ENCODE results near the gene PGM5. TPM values are rescaled to one million over a fixed set of nuclear protein-coding genes. Genes with fewer than 3 reads are reported as not detected.
"Not testable (repeated sequence)": the region's sequence is repeated elsewhere in the genome, so short reads cannot be mapped to it uniquely, and the experiment has no call there.

The PGM5 gene
- polyA plus RNA-seq, 2 donors, result 5.3 to 36.2 TPM

GRCh38 chr9:68366933-68367547, 10.6 kb downstream of the PGM5 start:
- H3K4me1 ChIP-seq (ENCODE audit: control insufficient read depth in 2 of 2, insufficient read depth in 2 of 2, low read length in 1 of 2); H3K36me3 ChIP-seq (ENCODE audit: control insufficient read depth in 2 of 2, insufficient read depth in 2 of 2, low read length in 1 of 2); H3K4me3 ChIP-seq (ENCODE audit: low read depth in 1 of 2, low read length in 2 of 2); H3K27me3 ChIP-seq (ENCODE audit: control insufficient read depth in 1 of 2, insufficient read depth in 2 of 2, low read length in 2 of 2); H3K9me3 ChIP-seq (ENCODE audit: control insufficient read depth in 2 of 2, insufficient read depth in 1 of 2, low read depth in 1 of 2, low read length in 1 of 2); H3K27ac ChIP-seq (ENCODE audit: low read depth in 2 of 2, low read length in 1 of 2): not testable (repeated sequence)
- 17 to 18% methylated on average over 9 to 10 of the region's 10 CpGs for WGBS, 2 donors

- not testable (repeated sequence) for H3K9me3 ChIP-seq (ENCODE audit: control insufficient read depth in 2 of 2, insufficient read depth in 1 of 2, low read depth in 1 of 2, low read length in 1 of 2); H3K27ac ChIP-seq (ENCODE audit: low read depth in 2 of 2, low read length in 1 of 2); H3K27me3 ChIP-seq (ENCODE audit: control insufficient read depth in 1 of 2, insufficient read depth in 2 of 2, low read length in 2 of 2); H3K36me3 ChIP-seq (ENCODE audit: control insufficient read depth in 2 of 2, insufficient read depth in 2 of 2, low read length in 1 of 2); H3K4me3 ChIP-seq (ENCODE audit: low read depth in 1 of 2, low read length in 2 of 2); H3K4me1 ChIP-seq (ENCODE audit: control insufficient read depth in 2 of 2, insufficient read depth in 2 of 2, low read length in 1 of 2)
- 87% methylated on average over 4 of the region's 4 CpGs for WGBS, 2 donors
These were observed 19.4 kb downstream of the PGM5 start for GRCh38 chr9:68375789-68376188.

DNA sequence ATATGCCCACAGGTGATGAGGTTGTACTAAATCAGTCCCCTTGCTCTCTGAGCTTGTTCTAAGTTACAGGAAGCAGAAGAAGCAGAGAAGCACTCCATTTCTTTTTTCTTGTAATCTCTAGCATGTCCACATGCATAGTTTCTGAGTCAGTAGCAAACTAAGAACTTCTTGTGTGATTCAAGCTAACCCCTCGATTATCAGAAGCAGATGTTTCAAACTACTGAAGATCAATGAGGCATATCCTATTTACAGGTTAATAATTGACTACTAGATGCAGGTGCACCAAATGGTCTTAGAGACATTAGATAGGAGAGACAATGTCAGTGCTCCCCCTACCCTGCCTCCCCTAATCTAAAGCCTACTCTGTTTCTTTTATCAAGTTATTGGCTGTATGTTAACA, 21.3 kb downstream of the PGM5 start:
- not testable (repeated sequence) for H3K27ac ChIP-seq (ENCODE audit: low read depth in 2 of 2, low read length in 1 of 2); H3K36me3 ChIP-seq (ENCODE audit: control insufficient read depth in 2 of 2, insufficient read depth in 2 of 2, low read length in 1 of 2); H3K27me3 ChIP-seq (ENCODE audit: control insufficient read depth in 1 of 2, insufficient read depth in 2 of 2, low read length in 2 of 2); H3K9me3 ChIP-seq (ENCODE audit: control insufficient read depth in 2 of 2, insufficient read depth in 1 of 2, low read depth in 1 of 2, low read length in 1 of 2); H3K4me1 ChIP-seq (ENCODE audit: control insufficient read depth in 2 of 2, insufficient read depth in 2 of 2, low read length in 1 of 2); H3K4me3 ChIP-seq (ENCODE audit: low read depth in 1 of 2, low read length in 2 of 2)
- 12 to 36% methylated on average over 1 of the region's 1 CpG for WGBS, 2 donors

- not testable (repeated sequence) for H3K27ac ChIP-seq (ENCODE audit: low read depth in 2 of 2, low read length in 1 of 2); H3K4me1 ChIP-seq (ENCODE audit: control insufficient read depth in 2 of 2, insufficient read depth in 2 of 2, low read length in 1 of 2); H3K36me3 ChIP-seq (ENCODE audit: control insufficient read depth in 2 of 2, insufficient read depth in 2 of 2, low read length in 1 of 2); H3K4me3 ChIP-seq (ENCODE audit: low read depth in 1 of 2, low read length in 2 of 2); H3K9me3 ChIP-seq (ENCODE audit: control insufficient read depth in 2 of 2, insufficient read depth in 1 of 2, low read depth in 1 of 2, low read length in 1 of 2); H3K27me3 ChIP-seq (ENCODE audit: control insufficient read depth in 1 of 2, insufficient read depth in 2 of 2, low read length in 2 of 2)
- WGBS, 2 donors, result 12 to 54% methylated on average over 1 of the region's 1 CpG
These were observed 27.5 kb downstream of the PGM5 start for GRCh38 chr9:68383894-68384293.

DNA sequence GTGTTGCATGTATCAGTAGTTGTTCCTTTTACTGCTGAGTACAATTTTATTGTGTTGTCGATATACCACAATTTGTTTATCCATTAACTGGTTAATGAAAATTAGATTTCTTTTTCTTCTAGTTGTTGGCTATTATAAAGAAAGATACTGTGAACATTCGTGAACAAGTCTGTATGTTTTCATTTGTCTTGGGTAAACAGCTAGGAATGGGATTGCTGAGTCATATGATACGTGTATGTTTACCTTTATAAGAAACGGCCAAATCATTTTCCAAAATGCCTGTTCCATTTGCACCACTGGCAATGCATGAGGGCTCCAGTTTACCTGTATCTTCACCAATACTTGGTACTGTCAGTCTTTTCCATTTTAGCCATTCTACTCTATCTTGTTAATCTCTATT, 33.1 kb downstream of the PGM5 start:
- not testable (repeated sequence) for H3K27me3 ChIP-seq (ENCODE audit: control insufficient read depth in 1 of 2, insufficient read depth in 2 of 2, low read length in 2 of 2); H3K4me3 ChIP-seq (ENCODE audit: low read depth in 1 of 2, low read length in 2 of 2); H3K4me1 ChIP-seq (ENCODE audit: control insufficient read depth in 2 of 2, insufficient read depth in 2 of 2, low read length in 1 of 2); H3K27ac ChIP-seq (ENCODE audit: low read depth in 2 of 2, low read length in 1 of 2); H3K36me3 ChIP-seq (ENCODE audit: control insufficient read depth in 2 of 2, insufficient read depth in 2 of 2, low read length in 1 of 2); H3K9me3 ChIP-seq (ENCODE audit: control insufficient read depth in 2 of 2, insufficient read depth in 1 of 2, low read depth in 1 of 2, low read length in 1 of 2)
- 57 to 60% methylated on average over 4 of the region's 4 CpGs for WGBS, 2 donors

- H3K27ac ChIP-seq (ENCODE audit: low read depth in 2 of 2, low read length in 1 of 2); H3K9me3 ChIP-seq (ENCODE audit: control insufficient read depth in 2 of 2, insufficient read depth in 1 of 2, low read depth in 1 of 2, low read length in 1 of 2): not testable (repeated sequence)
- 86 to 90% methylated on average over 1 of the region's 1 CpG for WGBS, 2 donors
These were observed 34.3 kb downstream of the PGM5 start for GRCh38 chr9:68390737-68391136.

DNA sequence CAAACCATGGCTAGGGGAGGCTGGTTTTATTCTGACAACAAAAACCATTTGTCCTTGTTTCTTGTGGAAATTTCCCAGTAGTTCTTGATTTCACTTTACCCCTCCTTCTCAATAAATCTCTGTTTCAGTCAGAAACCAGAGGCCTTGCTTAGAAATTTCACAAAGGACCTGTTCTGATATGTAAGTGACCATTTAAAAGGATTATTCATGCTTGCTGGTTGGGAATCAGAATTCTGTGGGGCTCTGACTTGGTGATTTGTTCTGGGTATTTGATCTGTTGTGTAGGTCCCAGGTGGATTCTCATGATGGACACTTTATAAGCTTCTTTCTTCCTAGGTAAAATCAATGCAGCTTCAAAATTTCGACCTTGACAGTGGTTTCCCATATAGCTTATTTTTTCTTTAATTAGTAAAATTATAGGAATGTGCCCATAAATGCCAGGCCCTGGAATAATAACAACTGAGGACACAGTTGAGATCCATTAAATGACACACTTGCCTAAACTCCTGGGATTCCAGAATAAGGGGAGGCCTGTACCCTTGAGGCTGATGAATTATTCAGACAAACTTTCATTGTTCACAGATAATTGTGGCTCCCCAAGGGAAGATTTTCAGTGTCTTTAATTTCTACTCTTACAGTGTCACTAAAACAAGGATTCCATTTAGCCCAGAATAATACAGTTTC, 40.1 kb downstream of the PGM5 start:
- H3K27me3 ChIP-seq (ENCODE audit: control insufficient read depth in 1 of 2, insufficient read depth in 2 of 2, low read length in 2 of 2); H3K27ac ChIP-seq (ENCODE audit: low read depth in 2 of 2, low read length in 1 of 2); H3K36me3 ChIP-seq (ENCODE audit: control insufficient read depth in 2 of 2, insufficient read depth in 2 of 2, low read length in 1 of 2); H3K9me3 ChIP-seq (ENCODE audit: control insufficient read depth in 2 of 2, insufficient read depth in 1 of 2, low read depth in 1 of 2, low read length in 1 of 2); H3K4me3 ChIP-seq (ENCODE audit: low read depth in 1 of 2, low read length in 2 of 2); H3K4me1 ChIP-seq (ENCODE audit: control insufficient read depth in 2 of 2, insufficient read depth in 2 of 2, low read length in 1 of 2): not testable (repeated sequence)
- 35 to 50% methylated on average over 1 of the region's 1 CpG for WGBS, 2 donors

More at GRCh38 chr9:68390737-68391136, 34.3 kb downstream of the PGM5 start:
- not testable (repeated sequence) for H3K4me3 ChIP-seq (ENCODE audit: low read depth in 1 of 2, low read length in 2 of 2); H3K4me1 ChIP-seq (ENCODE audit: control insufficient read depth in 2 of 2, insufficient read depth in 2 of 2, low read length in 1 of 2); H3K36me3 ChIP-seq (ENCODE audit: control insufficient read depth in 2 of 2, insufficient read depth in 2 of 2, low read length in 1 of 2); H3K27me3 ChIP-seq (ENCODE audit: control insufficient read depth in 1 of 2, insufficient read depth in 2 of 2, low read length in 2 of 2)

- WGBS, 2 donors, result 52% methylated on average over 2 of the region's 2 CpGs
- H3K9me3 ChIP-seq (ENCODE audit: control insufficient read depth in 2 of 2, insufficient read depth in 1 of 2, low read depth in 1 of 2, low read length in 1 of 2); H3K27me3 ChIP-seq (ENCODE audit: control insufficient read depth in 1 of 2, insufficient read depth in 2 of 2, low read length in 2 of 2); H3K36me3 ChIP-seq (ENCODE audit: control insufficient read depth in 2 of 2, insufficient read depth in 2 of 2, low read length in 1 of 2); H3K4me3 ChIP-seq (ENCODE audit: low read depth in 1 of 2, low read length in 2 of 2); H3K27ac ChIP-seq (ENCODE audit: low read depth in 2 of 2, low read length in 1 of 2); H3K4me1 ChIP-seq (ENCODE audit: control insufficient read depth in 2 of 2, insufficient read depth in 2 of 2, low read length in 1 of 2): not testable (repeated sequence)
These were observed 40.6 kb downstream of the PGM5 start for GRCh38 chr9:68397095-68397423.

GRCh38 chr9:68397796-68398195, 41.4 kb downstream of the PGM5 start:
- not testable (repeated sequence) for H3K36me3 ChIP-seq (ENCODE audit: control insufficient read depth in 2 of 2, insufficient read depth in 2 of 2, low read length in 1 of 2); H3K9me3 ChIP-seq (ENCODE audit: control insufficient read depth in 2 of 2, insufficient read depth in 1 of 2, low read depth in 1 of 2, low read length in 1 of 2); H3K4me1 ChIP-seq (ENCODE audit: control insufficient read depth in 2 of 2, insufficient read depth in 2 of 2, low read length in 1 of 2); H3K27me3 ChIP-seq (ENCODE audit: control insufficient read depth in 1 of 2, insufficient read depth in 2 of 2, low read length in 2 of 2); H3K27ac ChIP-seq (ENCODE audit: low read depth in 2 of 2, low read length in 1 of 2); H3K4me3 ChIP-seq (ENCODE audit: low read depth in 1 of 2, low read length in 2 of 2)
- WGBS, 2 donors, result 50 to 59% methylated on average over 3 of the region's 3 CpGs

GRCh38 chr9:68398324-68398723, 41.9 kb downstream of the PGM5 start:
- not testable (repeated sequence) for H3K4me3 ChIP-seq (ENCODE audit: low read depth in 1 of 2, low read length in 2 of 2); H3K36me3 ChIP-seq (ENCODE audit: control insufficient read depth in 2 of 2, insufficient read depth in 2 of 2, low read length in 1 of 2); H3K9me3 ChIP-seq (ENCODE audit: control insufficient read depth in 2 of 2, insufficient read depth in 1 of 2, low read depth in 1 of 2, low read length in 1 of 2); H3K4me1 ChIP-seq (ENCODE audit: control insufficient read depth in 2 of 2, insufficient read depth in 2 of 2, low read length in 1 of 2); H3K27ac ChIP-seq (ENCODE audit: low read depth in 2 of 2, low read length in 1 of 2); H3K27me3 ChIP-seq (ENCODE audit: control insufficient read depth in 1 of 2, insufficient read depth in 2 of 2, low read length in 2 of 2)
- WGBS, 2 donors, result 64 to 66% methylated on average over 1 of the region's 1 CpG
